HCT116 (cell line): Measurements from ENCODE around the gene AP5Z1. TPM values are rescaled to one million over a fixed set of nuclear protein-coding genes. Genes with fewer than 3 reads are reported as not detected.

ENCODE experiments used
- ATAC-seq: fragments of 200-7000 bp; cut with Tn5 transposase; 2 replicates; pipeline ENCODE4 v1.9.1; 2020; ENCODE audit warnings: mild to moderate bottlenecking, moderate library complexity
- BruUV-seq: library from RNA; stranded (reverse); fragments of 400-500 nt; replicated peaks from 2 replicates; lab custom pipeline; 2021; lab: Mats Ljungman, UMichigan
- CTCF ChIA-PET: fragments of 300-600 bp; sonication (Branson Sonifier 250); formaldehyde crosslinking; loops from one replicate; lab custom pipeline; 2021; ENCODE audit warnings: antibody characterized with exemption; lab: Charles Lee
- POLR2A ChIA-PET: fragments of 300-600, 350-600 bp; sonication (Branson Sonifier 250); formaldehyde crosslinking; loops from one replicate; lab custom pipeline; 2021; ENCODE audit warnings: antibody characterized with exemption; lab: Charles Lee
- RAD21 ChIA-PET, 2 experiments: fragments of 300-600 bp; sonication (Branson Sonifier 250); formaldehyde crosslinking; loops; one replicate each; lab custom pipeline; 2023; ENCODE audit warnings: low total read pairs in 2 of 2; ENCODE audit not compliant: uncharacterized antibody in 2 of 2, unreplicated experiment in 2 of 2, low non-redundant PET in 1 of 2; lab: Charles Lee
- DNase-seq: peaks from one replicate; pipeline ENCODE4 v3.0.0-alpha.2; 2010; ENCODE audit warnings: low read depth, low spot score
- H2AFZ ChIP-seq: fragments of 200-600 bp; shearing (Covaris generic), sonication (generic); 2 replicates; pipeline ENCODE4 v1.6.1; 2017; ENCODE audit warnings: low read depth, mixed run types, mixed read lengths, antibody characterized with exemption, low read length; ENCODE audit not compliant: poor library complexity, severe bottlenecking
- H3K27ac ChIP-seq: 2 replicates; pipeline ENCODE4 v1.5.1; 2012; ENCODE audit warnings: low read depth, low read length
- H3K27me3 ChIP-seq: fragments of 200-600 bp; sonication (generic); 2 replicates; pipeline ENCODE4 v1.6.1; 2016; ENCODE audit warnings: mixed run types, low read length, mixed read lengths; ENCODE audit not compliant: insufficient read depth
- H3K36me3 ChIP-seq, 2 experiments: fragments of 200-500 bp in 1 of 2; fragments of 200-600 bp in 1 of 2; sonication (Bioruptor generic) in 1 of 2; sonication (generic) in 1 of 2; 2 replicates each; pipeline versions ENCODE4 v1.5.1 to v1.6.1; 2014 to 2016; ENCODE audit warnings: low read length in 2 of 2, inconsistent platforms in 1 of 2, mixed read lengths in 1 of 2, mixed run types in 1 of 2; ENCODE audit not compliant: insufficient read depth in 2 of 2, control insufficient read depth in 1 of 2
- H3K4me1 ChIP-seq, 2 experiments: fragments of 200-600 bp in 1 of 2; sonication (generic) in 1 of 2; 2 replicates each; pipeline versions ENCODE4 v1.5.1 to v1.6.1; 2012 to 2017; ENCODE audit warnings: low read length in 2 of 2, inconsistent platforms in 1 of 2, mild to moderate bottlenecking in 1 of 2, mixed read lengths in 1 of 2, mixed run types in 1 of 2, moderate library complexity in 1 of 2; ENCODE audit not compliant: insufficient read depth in 2 of 2, control insufficient read depth in 1 of 2
- H3K4me2 ChIP-seq: fragments of 200-600 bp; sonication (generic); 2 replicates; pipeline ENCODE4 v1.6.1; 2017; ENCODE audit warnings: mixed run types, low read length, mixed read lengths
- H3K4me3 ChIP-seq, 2 experiments: fragments of 200-600 bp in 1 of 2; sonication (generic) in 1 of 2; replicated peaks in 1 of 2; 2 replicates each; pipeline ENCODE4 v1.5.1; 2011 to 2016; ENCODE audit warnings: low read length in 2 of 2, control low read depth in 1 of 2, low read depth in 1 of 2, mild to moderate bottlenecking in 1 of 2, mixed read lengths in 1 of 2, mixed run types in 1 of 2
- H3K79me2 ChIP-seq: fragments of 200-600 bp; sonication (generic); 2 replicates; pipeline ENCODE4 v1.6.1; 2017; ENCODE audit warnings: mild to moderate bottlenecking, mixed run types, low read length, moderate library complexity, mixed read lengths; ENCODE audit not compliant: insufficient read depth
- H3K9ac ChIP-seq: fragments of 200-600 bp; sonication (generic); 2 replicates; pipeline ENCODE4 v1.6.1; 2016; ENCODE audit warnings: low read length, mixed read lengths
- H3K9me2 ChIP-seq: fragments of 200-600 bp; sonication (generic), shearing (Covaris generic); 2 replicates; pipeline ENCODE4 v1.6.1; 2017; ENCODE audit warnings: mixed run types, mild to moderate bottlenecking, moderate library complexity; ENCODE audit not compliant: insufficient read depth
- H3K9me3 ChIP-seq, 2 experiments: fragments of 200-500 bp in 1 of 2; fragments of 200-600 bp in 1 of 2; sonication (Bioruptor generic) in 1 of 2; sonication (generic) in 1 of 2; 2 replicates each; pipeline ENCODE4 v1.6.1; 2014 to 2017; ENCODE audit warnings: low read length in 2 of 2, mixed read lengths in 2 of 2, inconsistent platforms in 1 of 2, low read depth in 1 of 2, mild to moderate bottlenecking in 1 of 2, mixed run types in 1 of 2, moderate library complexity in 1 of 2; ENCODE audit not compliant: control insufficient read depth in 1 of 2, insufficient read depth in 1 of 2
- H4K20me1 ChIP-seq: fragments of 200-600 bp; sonication (generic), shearing (Covaris generic); 2 replicates; pipeline ENCODE4 v1.6.1; 2017; ENCODE audit warnings: mixed run types, mild to moderate bottlenecking, moderate library complexity; ENCODE audit not compliant: insufficient read depth
- CEBPB ChIP-seq: IDR thresholded peaks from 2 replicates; pipeline ENCODE4 v1.6.1; 2012; ENCODE audit warnings: low read depth
- CTCF ChIP-seq, 3 experiments: fragments of 200-600 bp in 1 of 3; sonication (generic) in 1 of 3; IDR thresholded peaks in 2 of 3; conservative IDR thresholded peaks in 1 of 3; 2 replicates each; pipeline ENCODE4 v1.5.1; 2012 to 2017; ENCODE audit warnings: low read depth in 2 of 3, low read length in 2 of 3, antibody characterized with exemption in 1 of 3, borderline replicate concordance in 1 of 3, control low read depth in 1 of 3, mild to moderate bottlenecking in 1 of 3, mixed read lengths in 1 of 3, mixed run types in 1 of 3, moderate library complexity in 1 of 3; ENCODE audit not compliant: insufficient read depth in 1 of 3
- FOSL1 ChIP-seq: IDR thresholded peaks from 2 replicates; pipeline ENCODE4 v1.6.1; 2012; ENCODE audit warnings: low read depth
- POLR2A ChIP-seq: IDR thresholded peaks from 2 replicates; pipeline ENCODE4 v1.7.0; 2011; ENCODE audit warnings: borderline replicate concordance; ENCODE audit not compliant: insufficient read depth, insufficient read length; ENCODE audit errors: extremely low read depth
- SRF ChIP-seq: IDR thresholded peaks from 2 replicates; pipeline ENCODE4 v1.6.1; 2012; ENCODE audit warnings: low read depth
- TCF7L2 ChIP-seq: IDR thresholded peaks from 2 replicates; pipeline ENCODE4 v1.7.0; 2011; ENCODE audit warnings: borderline replicate concordance, inconsistent platforms; ENCODE audit not compliant: insufficient read depth, insufficient read length; ENCODE audit errors: extremely low read depth
- YY1 ChIP-seq: IDR thresholded peaks from 2 replicates; pipeline ENCODE4 v1.6.1; 2011; ENCODE audit warnings: low read length, low read depth, moderate library complexity, mild to moderate bottlenecking; ENCODE audit not compliant: insufficient replicate concordance; ENCODE audit errors: extremely low read depth
- ZNF274 ChIP-seq: fragments of 200-500 bp; sonication (Bioruptor generic); IDR thresholded peaks from 2 replicates; pipeline ENCODE4 v1.6.1; 2014; ENCODE audit warnings: mild to moderate bottlenecking, low read depth, low read length, inconsistent platforms
- intact Hi-C: fragments of 100-400 bp; cut with micrococcal nuclease; formaldehyde crosslinking; loops from 2 replicates; pipeline ENCODE4 v1.10.0; 2022
- total RNA-seq: library from RNA; stranded (reverse); gene quantifications from one replicate; pipeline ENCODE4 v1.2.1, GENCODE V29; 2021; ENCODE audit not compliant: unreplicated experiment
- TF ChIP-seq, protein P1 (sequence below): IDR thresholded peaks from 2 replicates; pipeline ENCODE4 v1.6.1; 2011; ENCODE audit warnings: mild to moderate bottlenecking, low read length, moderate library complexity; ENCODE audit not compliant: insufficient replicate concordance; ENCODE audit errors: extremely low read depth
- TF ChIP-seq, protein P2 (sequence below): IDR thresholded peaks from 2 replicates; pipeline ENCODE4 v1.6.1; 2012; ENCODE audit warnings: low read depth

The AP5Z1 gene
- total RNA-seq, 1 experiment from 2014 or later: 23.2 TPM

DNA sequence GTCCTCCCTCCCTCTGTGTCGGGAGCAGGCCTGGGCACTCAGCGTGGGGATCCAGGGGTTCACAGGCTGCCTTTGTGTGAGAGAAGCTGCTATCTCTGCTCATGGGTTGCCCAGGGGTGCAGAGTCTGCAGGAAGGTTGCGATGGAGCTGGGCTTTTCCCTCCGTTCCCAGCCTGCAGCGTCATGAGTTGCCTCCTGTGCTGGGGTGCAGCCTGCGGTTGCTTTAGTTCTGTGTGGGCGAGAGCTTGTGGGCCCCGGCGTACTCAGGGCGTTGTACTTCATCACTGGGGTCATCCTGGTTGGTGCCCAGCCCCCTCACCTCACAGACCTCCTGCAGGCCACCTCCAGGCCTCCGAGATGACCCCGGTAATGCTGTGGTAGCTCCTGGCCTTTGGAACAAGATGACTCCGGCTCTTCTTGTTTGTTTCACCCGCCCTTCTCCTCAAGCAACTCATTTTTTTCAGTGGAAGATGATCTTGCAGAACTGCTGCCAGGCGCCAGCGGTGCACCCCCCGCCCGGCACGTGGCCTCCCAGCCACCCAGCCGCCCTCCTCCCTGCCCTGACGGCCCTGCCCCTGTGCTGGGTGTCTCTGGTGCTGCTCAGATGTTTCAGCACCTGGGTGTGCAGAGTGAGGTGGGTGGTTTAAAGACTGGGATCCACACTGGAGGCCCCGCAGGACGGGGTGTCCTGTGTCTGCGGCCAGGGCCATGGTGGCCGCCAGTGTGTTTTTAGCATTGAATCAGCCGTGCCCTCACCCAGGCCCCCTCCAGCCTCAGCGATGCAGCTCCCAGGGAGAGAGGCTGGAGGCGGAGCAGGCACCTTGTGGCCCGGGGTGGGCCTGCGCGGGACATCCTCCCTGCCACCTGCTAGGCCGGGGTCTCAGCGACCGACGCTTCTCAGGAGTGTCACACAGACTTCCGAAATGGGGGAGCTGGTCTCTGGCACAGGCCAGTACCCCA lies 7.2 kb downstream of the AP5Z1 start:
- no peak for ATAC-seq
- BruUV-seq: no TSS peak
- no peak overlapping the region for H3K9ac ChIP-seq
- no peak overlapping the region for H3K4me2 ChIP-seq
- peaks cover 9% of the 10 kb centered on the region for H3K79me2 ChIP-seq
- H3K9me2 ChIP-seq: no peaks in the 10 kb centered on the region
- intact Hi-C loops: no loop called here
- H3K27ac ChIP-seq: no peak overlapping the region
- H3K27me3 ChIP-seq: no peaks in the 10 kb centered on the region
- no peak for DNase-seq
- no peaks in the 10 kb centered on the region for H4K20me1 ChIP-seq
- no peaks in the 10 kb centered on the region for H3K9me3 ChIP-seq
- no peak overlapping the region for H3K4me3 ChIP-seq
- H3K4me1 ChIP-seq: no peaks in the 10 kb centered on the region
- H2AFZ ChIP-seq: no peak overlapping the region
- H3K36me3 ChIP-seq: peaks cover 0 to 2% of the 10 kb centered on the region in 2 experiments; a peak in 1 of 4 replicates
- POLR2A ChIA-PET: no interaction called here
- RAD21 ChIA-PET: no interaction called here
- no peak for TF ChIP-seq TCF7L2
- no peak for TF ChIP-seq CEBPB
- TF ChIP-seq, protein P1, sequence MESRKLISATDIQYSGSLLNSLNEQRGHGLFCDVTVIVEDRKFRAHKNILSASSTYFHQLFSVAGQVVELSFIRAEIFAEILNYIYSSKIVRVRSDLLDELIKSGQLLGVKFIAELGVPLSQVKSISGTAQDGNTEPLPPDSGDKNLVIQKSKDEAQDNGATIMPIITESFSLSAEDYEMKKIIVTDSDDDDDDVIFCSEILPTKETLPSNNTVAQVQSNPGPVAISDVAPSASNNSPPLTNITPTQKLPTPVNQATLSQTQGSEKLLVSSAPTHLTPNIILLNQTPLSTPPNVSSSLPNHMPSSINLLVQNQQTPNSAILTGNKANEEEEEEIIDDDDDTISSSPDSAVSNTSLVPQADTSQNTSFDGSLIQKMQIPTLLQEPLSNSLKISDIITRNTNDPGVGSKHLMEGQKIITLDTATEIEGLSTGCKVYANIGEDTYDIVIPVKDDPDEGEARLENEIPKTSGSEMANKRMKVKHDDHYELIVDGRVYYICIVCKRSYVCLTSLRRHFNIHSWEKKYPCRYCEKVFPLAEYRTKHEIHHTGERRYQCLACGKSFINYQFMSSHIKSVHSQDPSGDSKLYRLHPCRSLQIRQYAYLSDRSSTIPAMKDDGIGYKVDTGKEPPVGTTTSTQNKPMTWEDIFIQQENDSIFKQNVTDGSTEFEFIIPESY: no peak
- TF ChIP-seq, all 23 proteins: peak for 0
- CTCF ChIA-PET: no interaction called here

DNA sequence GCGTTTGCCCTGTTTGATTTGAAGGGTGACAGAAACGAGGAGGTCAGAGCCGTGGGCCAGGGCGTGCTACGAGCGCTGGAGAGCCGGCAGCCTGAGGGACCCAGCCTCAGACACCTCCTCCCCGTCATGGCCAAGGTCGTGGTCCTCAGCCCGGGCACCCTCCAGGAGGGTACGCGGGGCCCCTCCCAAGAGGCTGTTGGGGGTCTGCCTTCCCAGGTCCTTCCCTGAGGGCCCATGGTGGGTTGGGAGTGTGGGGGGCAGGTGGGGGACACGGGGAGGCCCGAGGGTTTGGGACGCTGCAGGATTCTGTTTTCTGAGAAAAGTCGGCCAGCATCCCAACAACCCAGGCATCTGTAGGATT lies 7.8 kb downstream of the AP5Z1 start:
- Histone ChIP-seq H3K79me2 (peaks cover 2% of the 10 kb centered on the region; the same call in 1 of the 2 replicates), H3K4me1 (no peaks in the 10 kb centered on the region), H4K20me1 (no peaks in the 10 kb centered on the region), H3K36me3 (peaks cover 0 to 2% of the 10 kb centered on the region in 2 experiments; a peak in 1 of 4 replicates), H3K9me2 (no peaks in the 10 kb centered on the region), H3K9ac (no peak overlapping the region), H3K4me2 (no peak overlapping the region), H3K27ac (no peak overlapping the region), H3K9me3 (no peaks in the 10 kb centered on the region), H3K27me3 (no peaks in the 10 kb centered on the region), H3K4me3 (no peak overlapping the region), H2AFZ (no peak overlapping the region)
- ChIA-PET RAD21 (no interaction called here), CTCF (no interaction called here), POLR2A (no interaction called here)
- DNase-seq (no peak), ATAC-seq (no peak)
- intact Hi-C loops: no loop called here
- no TSS peak for BruUV-seq
- TF ChIP-seq, protein P2, sequence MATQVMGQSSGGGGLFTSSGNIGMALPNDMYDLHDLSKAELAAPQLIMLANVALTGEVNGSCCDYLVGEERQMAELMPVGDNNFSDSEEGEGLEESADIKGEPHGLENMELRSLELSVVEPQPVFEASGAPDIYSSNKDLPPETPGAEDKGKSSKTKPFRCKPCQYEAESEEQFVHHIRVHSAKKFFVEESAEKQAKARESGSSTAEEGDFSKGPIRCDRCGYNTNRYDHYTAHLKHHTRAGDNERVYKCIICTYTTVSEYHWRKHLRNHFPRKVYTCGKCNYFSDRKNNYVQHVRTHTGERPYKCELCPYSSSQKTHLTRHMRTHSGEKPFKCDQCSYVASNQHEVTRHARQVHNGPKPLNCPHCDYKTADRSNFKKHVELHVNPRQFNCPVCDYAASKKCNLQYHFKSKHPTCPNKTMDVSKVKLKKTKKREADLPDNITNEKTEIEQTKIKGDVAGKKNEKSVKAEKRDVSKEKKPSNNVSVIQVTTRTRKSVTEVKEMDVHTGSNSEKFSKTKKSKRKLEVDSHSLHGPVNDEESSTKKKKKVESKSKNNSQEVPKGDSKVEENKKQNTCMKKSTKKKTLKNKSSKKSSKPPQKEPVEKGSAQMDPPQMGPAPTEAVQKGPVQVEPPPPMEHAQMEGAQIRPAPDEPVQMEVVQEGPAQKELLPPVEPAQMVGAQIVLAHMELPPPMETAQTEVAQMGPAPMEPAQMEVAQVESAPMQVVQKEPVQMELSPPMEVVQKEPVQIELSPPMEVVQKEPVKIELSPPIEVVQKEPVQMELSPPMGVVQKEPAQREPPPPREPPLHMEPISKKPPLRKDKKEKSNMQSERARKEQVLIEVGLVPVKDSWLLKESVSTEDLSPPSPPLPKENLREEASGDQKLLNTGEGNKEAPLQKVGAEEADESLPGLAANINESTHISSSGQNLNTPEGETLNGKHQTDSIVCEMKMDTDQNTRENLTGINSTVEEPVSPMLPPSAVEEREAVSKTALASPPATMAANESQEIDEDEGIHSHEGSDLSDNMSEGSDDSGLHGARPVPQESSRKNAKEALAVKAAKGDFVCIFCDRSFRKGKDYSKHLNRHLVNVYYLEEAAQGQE: no peak
- TF ChIP-seq FOSL1: no peak
- no peak for TF ChIP-seq ZNF274
- TF ChIP-seq YY1: no peak
- TF ChIP-seq SRF: no peak
- TF ChIP-seq POLR2A: no peak
- no peak for TF ChIP-seq CTCF (IDR thresholded peaks at IDR 0.05 in 2 of 3, conservative IDR thresholded peaks at IDR 0.05 in 1 of 3; ENCODE audit: borderline replicate concordance in 1 of 3, insufficient read depth in 1 of 3, low read depth in 2 of 3, low read length in 2 of 3)
